ENCODE measurements around the gene GRM7.

Gene GRM7

GRCh38 chr3:7249493-7250076 lies 388.7 kb downstream of the GRM7 start:
- DNase-seq = no peak

DNA sequence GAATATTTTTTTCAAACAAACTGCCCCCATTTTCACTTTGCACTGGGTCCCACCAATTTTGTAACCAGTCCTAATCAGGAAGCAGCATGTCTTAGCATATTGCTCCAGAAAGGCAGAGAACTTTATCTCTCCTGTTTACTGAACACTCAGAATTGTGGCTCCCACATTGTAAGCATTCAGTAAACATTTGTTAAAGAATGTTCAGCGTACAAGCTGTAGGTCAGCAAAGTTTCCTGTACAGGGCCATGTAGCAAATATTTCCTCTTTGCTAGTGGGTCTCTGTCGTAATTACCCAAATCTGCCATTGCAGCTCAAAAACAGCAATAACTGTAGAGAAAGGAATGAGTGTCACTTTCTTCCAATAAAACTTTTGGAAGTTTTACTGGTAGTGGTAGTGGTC lies 393.3 kb downstream of the GRM7 start:
- DNase-seq = no peak

- DNase-seq = no peak
Observed at GRCh38 chr3:7260975-7261374, 400.1 kb downstream of the GRM7 start.

DNA sequence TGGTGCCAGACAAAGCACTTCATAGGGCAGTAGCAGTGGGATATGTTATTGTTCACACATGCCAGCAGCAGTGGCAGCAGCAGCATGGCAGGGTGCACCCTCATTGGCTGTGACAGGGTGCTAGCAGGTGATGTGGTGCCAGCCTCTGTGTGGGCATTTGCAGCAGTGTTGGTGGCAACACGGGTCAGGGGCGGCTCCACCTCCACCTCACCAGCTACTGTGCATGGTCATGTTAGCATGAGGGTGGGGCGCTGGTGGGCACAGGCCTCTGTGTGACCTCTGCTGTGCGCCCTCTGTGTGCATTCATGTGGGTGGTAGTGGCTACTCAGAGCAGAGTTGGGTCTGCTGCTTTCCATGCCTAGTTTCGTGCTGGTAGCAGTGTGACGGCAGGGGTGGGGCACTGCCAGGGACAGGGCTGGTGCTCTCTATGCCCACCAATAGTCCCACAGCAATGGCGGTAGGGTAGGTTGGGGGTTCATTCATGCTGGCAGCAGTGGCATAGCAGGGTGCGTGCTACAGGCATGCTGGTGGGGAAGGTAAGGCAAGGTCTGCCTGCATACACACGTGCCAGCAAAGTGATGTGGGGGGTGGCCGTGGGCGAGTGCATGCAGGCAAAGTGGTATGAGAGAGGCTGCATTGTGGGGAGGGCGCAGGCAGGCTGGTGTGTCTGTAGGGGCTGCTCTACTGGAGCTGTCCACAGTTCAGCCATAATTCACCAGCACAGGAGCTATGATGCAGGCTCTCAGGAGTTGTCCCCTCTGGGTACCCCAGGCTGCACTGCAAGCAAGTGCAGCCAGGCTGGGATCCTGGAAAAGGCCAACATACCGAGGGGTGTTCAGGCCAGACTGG lies 402.7 kb downstream of the GRM7 start:
- DNase-seq = no peak

DNA sequence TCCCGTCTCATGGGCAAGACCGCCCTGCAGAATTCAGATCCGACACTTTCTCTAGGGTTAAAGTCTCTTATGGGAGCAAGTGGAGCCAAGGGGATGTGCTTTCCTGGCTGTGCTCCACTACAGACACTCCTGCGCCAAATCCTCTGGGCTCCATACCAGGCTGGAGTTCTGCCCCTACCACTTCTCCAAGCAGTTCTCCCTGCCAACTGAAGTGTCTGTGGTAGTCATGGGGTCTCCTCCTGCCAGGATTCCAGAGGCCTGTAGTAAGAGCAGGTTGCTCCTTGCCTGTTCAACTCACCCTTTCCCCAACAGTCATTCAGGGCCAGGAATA lies 403.2 kb downstream of the GRM7 start:
- DNase-seq = no peak

DNA sequence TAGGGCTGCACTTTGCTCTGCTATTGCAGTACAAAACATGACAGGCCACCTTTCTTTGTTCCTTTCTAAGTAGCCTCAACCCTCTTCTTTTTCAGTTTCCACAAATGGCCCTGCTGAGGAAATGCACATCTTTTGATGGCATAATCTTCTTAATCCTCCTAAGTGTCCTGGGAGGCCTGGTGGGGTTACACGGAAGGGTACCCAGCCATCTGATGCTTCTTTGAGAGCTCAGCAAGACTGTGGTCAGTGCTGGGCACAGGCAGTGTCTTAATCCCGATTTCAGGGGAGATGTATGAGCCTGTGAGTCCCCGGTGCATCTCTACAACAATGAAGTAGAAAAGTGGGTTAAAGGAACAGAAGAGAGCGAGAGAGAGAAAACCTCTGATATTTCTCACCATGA lies 404.8 kb downstream of the GRM7 start:
- DNase-seq = no peak

GRCh38 chr3:7266551-7266950 lies 405.6 kb downstream of the GRM7 start:
- DNase-seq = no peak

DNA sequence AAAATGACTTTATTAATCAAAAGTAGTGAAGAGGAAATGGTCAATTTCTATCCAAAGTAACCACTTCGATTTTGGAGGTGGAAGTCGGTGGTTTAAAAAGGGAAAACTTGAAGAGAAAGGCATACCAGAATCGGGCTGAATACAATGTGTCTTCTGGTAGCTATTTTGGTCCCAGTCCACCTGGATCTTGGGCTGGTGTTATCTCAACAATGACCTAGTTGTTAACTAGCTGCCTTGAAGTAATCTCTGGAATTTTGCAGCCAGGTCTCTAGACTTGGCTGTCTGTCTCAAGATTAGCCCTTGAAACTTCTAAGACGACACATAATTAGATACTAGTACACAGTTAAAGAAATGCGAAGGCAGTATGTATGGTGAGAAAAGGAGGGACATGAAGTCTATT lies 409.8 kb downstream of the GRM7 start:
- no peak for DNase-seq

DNA sequence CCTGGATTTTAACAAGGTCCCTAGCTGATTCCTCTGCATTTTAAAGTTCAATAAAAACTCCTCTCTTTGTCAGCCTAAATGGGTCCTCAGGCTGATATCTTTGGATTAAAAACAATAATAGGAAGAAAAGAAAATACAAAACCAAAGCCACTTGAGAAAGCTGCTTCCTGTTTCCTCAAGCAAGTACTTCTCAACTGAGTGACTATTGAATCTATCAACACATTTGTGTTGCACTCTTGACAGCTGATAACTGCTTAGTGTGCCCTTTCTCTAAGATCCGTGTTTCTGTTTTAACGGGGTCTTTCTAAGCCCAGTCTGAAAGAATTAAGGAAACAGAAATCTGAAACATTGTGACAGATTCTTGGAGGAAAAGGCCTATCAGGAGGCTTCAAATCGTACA lies 410.7 kb downstream of the GRM7 start:
- no peak for DNase-seq

GRCh38 chr3:7272203-7272602 lies 411.3 kb downstream of the GRM7 start:
- DNase-seq = no peak

DNA sequence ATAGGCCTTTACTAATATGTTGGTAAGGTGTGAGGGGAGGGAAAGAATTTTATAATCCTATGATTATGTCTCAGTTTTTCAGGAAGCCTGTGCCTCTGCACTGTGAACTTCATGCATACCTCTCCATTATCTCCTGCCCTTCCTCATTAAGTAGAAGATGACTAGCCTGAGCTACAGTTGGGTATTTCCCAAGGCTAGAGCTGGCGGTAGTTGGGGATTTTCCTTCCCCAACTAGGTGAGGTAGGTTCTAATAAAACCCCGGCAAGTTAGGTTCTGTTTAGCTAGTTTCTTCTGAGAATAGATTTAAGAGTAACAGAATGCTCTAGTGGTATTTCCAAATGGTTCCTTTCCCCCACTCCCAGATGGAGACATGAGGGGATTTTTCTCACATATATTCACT lies 414.5 kb downstream of the GRM7 start:
- no peak for DNase-seq

GRCh38 chr3:7280318-7280717 lies 419.4 kb downstream of the GRM7 start:
- no peak for DNase-seq

DNA sequence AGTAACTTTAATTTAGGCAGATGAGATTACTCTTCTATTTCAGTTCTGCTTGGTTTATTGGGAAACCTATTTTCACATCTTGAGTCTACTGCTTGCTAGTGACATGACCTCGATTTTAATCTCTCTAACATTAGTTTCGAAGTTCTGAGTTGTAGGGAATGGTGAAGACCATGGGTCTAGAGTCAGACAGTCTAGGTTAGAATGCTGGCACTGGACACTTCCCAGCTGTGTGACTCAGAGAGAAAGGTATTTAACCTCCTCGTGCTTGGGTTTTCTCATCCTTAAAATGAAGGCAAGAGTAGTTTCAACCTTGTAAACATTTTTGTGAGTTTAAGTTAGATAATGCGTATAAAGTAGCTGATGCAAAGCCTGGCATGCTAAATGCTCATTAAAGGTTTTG lies 422.1 kb downstream of the GRM7 start:
- DNase-seq = no peak

DNA sequence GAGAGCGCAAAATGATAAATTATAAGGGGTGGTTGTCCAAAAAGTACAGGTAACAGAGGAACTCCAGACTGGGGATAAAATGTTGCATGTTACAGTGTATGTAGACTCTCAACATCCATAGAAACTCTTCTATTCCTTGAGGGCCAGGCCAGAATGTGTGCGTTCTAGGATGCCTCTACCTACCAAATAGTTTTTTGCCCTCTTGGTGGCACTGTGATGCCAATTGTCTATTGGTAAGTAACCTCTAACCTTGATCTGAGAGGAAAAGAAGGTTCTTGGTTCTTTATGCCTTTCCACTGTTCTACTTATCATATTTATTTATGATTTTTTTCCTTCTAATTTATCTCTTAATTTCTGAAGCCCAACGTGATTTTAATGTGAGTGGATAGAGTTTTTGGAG lies 424.6 kb downstream of the GRM7 start:
- DNase-seq = no peak

DNA sequence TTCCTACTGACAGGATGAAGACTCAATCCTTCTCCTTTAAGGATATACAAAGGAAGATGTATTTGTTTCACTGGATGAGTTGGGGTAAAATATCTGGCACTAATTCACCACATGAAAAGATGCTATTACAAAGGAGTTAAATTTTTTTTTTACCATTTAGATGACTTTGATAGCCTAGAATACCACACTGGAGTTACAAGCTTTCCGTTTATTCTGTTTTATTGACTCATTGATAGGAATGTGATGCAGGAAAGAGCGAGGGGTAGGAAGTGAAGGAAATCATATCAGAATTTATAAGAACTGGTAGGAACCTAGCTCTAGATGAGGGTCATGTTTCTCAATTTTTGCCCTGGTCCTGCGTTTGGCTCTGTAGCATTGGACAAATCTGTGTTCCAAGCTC lies 427.2 kb downstream of the GRM7 start:
- DNase-seq = no peak

- no peak for DNase-seq
Observed at GRCh38 chr3:7289121-7289520, 428.2 kb downstream of the GRM7 start.

DNA sequence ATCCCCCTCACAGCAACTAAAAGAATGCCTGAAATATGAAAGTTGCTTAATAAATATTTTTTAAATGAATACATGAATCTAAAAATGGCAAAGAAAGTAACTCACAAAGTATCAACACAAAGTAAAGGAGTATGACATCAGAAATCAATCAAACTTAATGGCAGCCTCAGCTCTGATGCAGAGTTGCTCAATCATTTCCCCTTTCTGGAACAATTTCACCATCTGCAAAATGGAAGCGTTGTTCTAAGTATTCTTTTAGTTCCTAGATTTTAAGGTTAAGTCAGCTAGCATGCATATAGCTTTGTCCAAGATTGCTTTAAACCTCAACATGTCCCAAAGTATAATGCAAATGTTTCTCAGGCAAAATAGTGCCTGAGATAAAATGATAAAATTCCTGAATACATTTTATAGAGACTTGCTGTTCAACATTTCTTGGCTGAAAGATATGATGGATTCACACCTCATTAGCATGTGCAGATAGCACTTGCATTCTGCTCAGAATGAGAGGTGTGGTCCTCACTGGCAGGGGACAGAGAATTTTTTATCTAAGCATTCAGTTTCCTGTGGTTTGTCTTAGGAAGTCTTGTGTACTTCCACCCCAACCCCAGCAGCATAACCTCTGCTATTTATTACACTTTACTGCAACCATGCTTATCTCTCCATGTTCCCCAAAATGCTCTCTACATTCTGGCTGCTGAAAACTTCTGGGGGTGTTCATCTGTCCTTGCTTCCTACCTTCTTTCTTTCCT lies 429.3 kb downstream of the GRM7 start:
- DNase-seq = no peak

DNA sequence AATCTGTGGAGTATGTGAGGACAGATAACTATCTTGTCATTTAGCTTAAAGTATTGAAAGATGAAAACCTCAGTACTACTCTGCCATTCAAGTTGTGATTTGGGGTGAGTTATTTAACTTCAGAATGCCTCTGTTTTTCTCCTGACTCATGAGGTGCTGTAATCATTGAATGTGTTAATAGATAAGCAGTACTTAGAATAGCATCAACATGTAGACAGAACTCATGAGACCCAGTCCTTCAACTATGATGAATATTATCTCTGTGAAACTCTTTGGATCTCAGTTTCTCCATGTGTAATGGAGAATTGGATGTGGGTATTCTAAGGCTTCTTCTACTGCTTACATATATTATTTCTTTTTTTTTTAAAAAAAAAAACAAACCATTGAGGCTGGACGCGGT lies 431.4 kb downstream of the GRM7 start:
- no peak for DNase-seq

- DNase-seq = no peak
Observed at GRCh38 chr3:7293286-7293685, 432.4 kb downstream of the GRM7 start.

- DNase-seq = no peak
Observed at GRCh38 chr3:7305561-7305960, 444.6 kb downstream of the GRM7 start.

- DNase-seq = no peak
Observed at GRCh38 chr3:7306901-7307300, 446.0 kb downstream of the GRM7 start.

- DNase-seq = no peak
Observed at GRCh38 chr3:7307410-7307809, 446.5 kb downstream of the GRM7 start.

DNA sequence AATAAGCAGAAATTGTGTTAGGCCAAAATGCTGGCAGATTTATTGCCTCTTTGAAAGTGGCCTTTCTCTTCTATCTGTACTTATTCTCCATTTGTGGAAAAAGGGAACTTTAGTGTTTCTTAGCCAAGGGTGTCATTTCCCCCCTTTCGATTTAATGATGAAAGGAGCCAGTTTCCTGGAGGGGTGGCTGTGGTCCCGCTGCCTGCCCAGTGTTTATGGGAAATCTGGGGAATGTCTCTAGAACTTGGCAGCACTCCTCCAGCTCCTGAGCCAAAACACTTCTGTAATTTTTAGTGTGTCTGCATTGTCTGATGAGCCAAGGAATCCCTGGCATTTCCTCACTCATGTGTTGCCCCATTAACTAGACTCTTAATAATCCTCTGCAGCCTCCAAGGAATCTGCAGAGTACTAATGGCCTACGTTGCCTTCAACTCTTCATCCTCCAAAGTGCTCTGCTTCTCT lies 448.8 kb downstream of the GRM7 start:
- DNase-seq = no peak

DNA sequence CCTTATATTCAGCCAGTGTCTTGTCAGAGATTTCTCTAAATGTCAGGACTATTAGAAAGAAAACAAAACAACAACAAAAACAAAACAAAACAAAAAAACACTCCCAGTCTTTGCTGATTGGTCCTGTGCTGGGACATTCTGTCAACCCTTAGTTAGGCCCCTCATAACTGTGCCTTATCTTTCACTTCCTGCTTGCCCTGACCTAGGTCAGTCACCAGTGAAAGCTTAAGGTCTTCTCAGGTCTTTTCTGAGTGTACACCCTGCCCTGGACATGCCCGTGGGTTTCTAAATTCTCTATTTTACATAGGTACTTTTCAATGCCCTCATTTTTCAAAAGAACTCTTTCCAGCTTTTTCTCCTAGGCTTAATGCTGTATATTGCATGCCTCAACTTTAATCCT lies 454.1 kb downstream of the GRM7 start:
- DNase-seq = no peak
